GM12878 (cell line): ENCODE measurements around the gene SCMH1. TPM values are rescaled to one million over a fixed set of nuclear protein-coding genes. Genes with fewer than 3 reads are reported as not detected.

Source experiments
- ATAC-seq: fragments of 200-7000 bp; cut with Tn5 transposase; 3 replicates; pipeline ENCODE4 v1.9.1; 2020; ENCODE audit warnings: mild to moderate bottlenecking, moderate library complexity
- BruUV-seq: library from RNA; stranded (reverse); fragments of 400-500 nt; replicated peaks from 2 replicates; lab custom pipeline; 2021; lab: Mats Ljungman, UMichigan
- CTCF ChIA-PET: fragments of 300-600 bp; sonication (Branson Sonifier 250); formaldehyde crosslinking; extraction: SDS; loops from one replicate; lab custom pipeline; 2021; ENCODE audit warnings: inconsistent platforms; lab: Yijun Ruan, JAX
- POLR2A ChIA-PET: fragments of 350-600 bp; formaldehyde crosslinking; extraction: SDS; loops from one replicate; lab custom pipeline; 2021; ENCODE audit warnings: inconsistent platforms; lab: Charles Lee
- RAD21 ChIA-PET: fragments of 300-600 bp; sonication (Branson Sonifier 250); formaldehyde crosslinking; loops from one replicate; lab custom pipeline; 2023; ENCODE audit warnings: antibody characterized with exemption; ENCODE audit not compliant: unreplicated experiment; lab: Charles Lee
- SMC1A ChIA-PET: fragments of 300-600 bp; sonication (Branson Sonifier 250); formaldehyde crosslinking; loops from one replicate; lab custom pipeline; 2023; ENCODE audit not compliant: unreplicated experiment, uncharacterized antibody; lab: Charles Lee
- DNase-seq: peaks from one replicate; pipeline ENCODE4 v3.0.0-alpha.2; 2011; ENCODE audit warnings: low read depth, low spot score
- FAIRE-seq: peaks from 3 replicates; lab custom pipeline; 2011; peaks lifted over from hg19 to GRCh38; lab: Jason Lieb, UNC
- H2AFZ ChIP-seq: 2 replicates; pipeline ENCODE4 v1.6.0; 2011; ENCODE audit warnings: low read depth, low read length, control low read depth; ENCODE audit not compliant: control insufficient read depth
- H3K27ac ChIP-seq: 2 replicates; pipeline ENCODE4 v1.5.1; 2011; ENCODE audit warnings: control low read depth; ENCODE audit not compliant: control insufficient read depth, insufficient read depth
- H3K27me3 ChIP-seq, 2 experiments: replicated peaks in 1 of 2; 2 replicates each; pipeline versions ENCODE4 v1.6.0 to v1.6.1; 2011; ENCODE audit warnings: low read length in 1 of 2; ENCODE audit not compliant: control insufficient read depth in 2 of 2, insufficient read depth in 2 of 2
- H3K36me3 ChIP-seq, 2 experiments: 2 replicates each; pipeline ENCODE4 v1.5.1; 2011; ENCODE audit warnings: low read length in 1 of 2; ENCODE audit not compliant: control insufficient read depth in 2 of 2, insufficient read depth in 2 of 2
- H3K4me1 ChIP-seq: 2 replicates; pipeline ENCODE4 v1.6.1; 2011; ENCODE audit warnings: mild to moderate bottlenecking, low read length, moderate library complexity, mixed read lengths; ENCODE audit not compliant: control insufficient read depth, insufficient read depth
- H3K4me2 ChIP-seq: 2 replicates; pipeline ENCODE4 v1.6.0; 2011; ENCODE audit warnings: control low read depth; ENCODE audit not compliant: control insufficient read depth, insufficient read depth
- H3K4me3 ChIP-seq: fragments of 200-600 bp; sonication (generic); 2 replicates; pipeline ENCODE4 v1.5.1; 2016
- H3K79me2 ChIP-seq: 2 replicates; pipeline ENCODE4 v1.6.0; 2011; ENCODE audit warnings: low read length; ENCODE audit not compliant: control insufficient read depth, insufficient read depth
- H3K9ac ChIP-seq: 2 replicates; pipeline ENCODE4 v1.8.0; 2011; ENCODE audit warnings: low read length, control low read depth, mixed read lengths; ENCODE audit not compliant: control insufficient read depth, insufficient read depth
- H3K9me3 ChIP-seq: replicated peaks from 3 replicates; pipeline ENCODE4 v1.5.1; 2011; ENCODE audit warnings: mild to moderate bottlenecking, low read length; ENCODE audit not compliant: control insufficient read depth, insufficient read depth
- H4K20me1 ChIP-seq: 2 replicates; pipeline ENCODE4 v1.6.0; 2011; ENCODE audit not compliant: control insufficient read depth, insufficient read depth
- BACH1 ChIP-seq: fragments of 450-650 bp; IDR thresholded peaks from 2 replicates; pipeline ENCODE4 v1.6.1; 2017; ENCODE audit warnings: mild to moderate bottlenecking, borderline replicate concordance
- FOXM1 ChIP-seq: IDR thresholded peaks from 2 replicates; pipeline ENCODE4 v1.6.1; 2012; ENCODE audit warnings: low read depth, mild to moderate bottlenecking, inconsistent platforms, low read length, moderate library complexity
- IKZF1 ChIP-seq: fragments of 450-650 bp; conservative IDR thresholded peaks from 2 replicates; pipeline ENCODE4 v1.6.1; 2017; ENCODE audit warnings: antibody characterized with exemption, mild to moderate bottlenecking
- KLF5 ChIP-seq: fragments of 450-650 bp; IDR thresholded peaks from 2 replicates; pipeline ENCODE4 v1.6.1; 2014; ENCODE audit warnings: mild to moderate bottlenecking; ENCODE audit not compliant: partially characterized antibody
- MEF2A ChIP-seq: IDR thresholded peaks from 2 replicates; pipeline ENCODE4 v1.6.1; 2011; ENCODE audit warnings: low read depth, mild to moderate bottlenecking, low read length, moderate library complexity; ENCODE audit not compliant: insufficient read depth
- MTA3 ChIP-seq: IDR thresholded peaks from 2 replicates; pipeline ENCODE4 v1.6.1; 2012; ENCODE audit warnings: low read length, inconsistent platforms, borderline replicate concordance
- RB1 ChIP-seq: fragments of 450-650 bp; formaldehyde crosslinking; IDR thresholded peaks from 2 replicates; pipeline ENCODE4 v1.6.1; 2017; ENCODE audit warnings: mild to moderate bottlenecking, borderline replicate concordance
- RCOR1 ChIP-seq: conservative IDR thresholded peaks from 2 replicates; pipeline ENCODE4 v1.6.1; 2012; ENCODE audit warnings: low read depth, low read length, improper control_type of control experiment
- SIN3A ChIP-seq: IDR thresholded peaks from 2 replicates; pipeline ENCODE4 v1.6.1; 2012; ENCODE audit warnings: low read depth, low read length, improper control_type of control experiment
- SRF ChIP-seq, 2 experiments: IDR thresholded peaks; 2 replicates each; pipeline ENCODE4 v1.6.1; 2011; ENCODE audit warnings: low read depth in 2 of 2, low read length in 2 of 2, mild to moderate bottlenecking in 1 of 2, moderate library complexity in 1 of 2
- YBX1 ChIP-seq: fragments of 450-650 bp; IDR thresholded peaks from 2 replicates; pipeline ENCODE4 v1.6.1; 2016; ENCODE audit warnings: antibody characterized with exemption
- ZBED1 ChIP-seq: IDR thresholded peaks from 2 replicates; pipeline ENCODE4 v1.6.1; 2016; ENCODE audit warnings: borderline replicate concordance
- ZBTB33 ChIP-seq: fragments of 450-650 bp; IDR thresholded peaks from 2 replicates; pipeline ENCODE4 v1.6.1; 2017; ENCODE audit warnings: mild to moderate bottlenecking
- ZNF274 ChIP-seq: IDR thresholded peaks from one replicate; pipeline ENCODE4 v1.8.0; 2011; ENCODE audit not compliant: insufficient read length, insufficient read depth
- ZZZ3 ChIP-seq: IDR thresholded peaks from 2 replicates; pipeline ENCODE4 v1.6.1; 2011; ENCODE audit warnings: low read depth; ENCODE audit not compliant: control insufficient read depth, insufficient read length
- WGBS: methylation state at CpG from one replicate; pipeline ENCODE4 v1.1.6; 2016; ENCODE audit warnings: low lambda C conversion rate; ENCODE audit not compliant: insufficient replicate concordance, insufficient coverage; ENCODE audit errors: missing lambda C conversion rate; 5-methylcytosine and 5-hydroxymethylcytosine counted together
- in situ Hi-C: fragments of 300-500 bp; cut with MboI; formaldehyde crosslinking; loops from 9 replicates; pipeline ENCODE4 v1.14.3; 2018; ENCODE audit warnings: mixed read lengths
- intact Hi-C: fragments of 100-400 bp; cut with micrococcal nuclease; formaldehyde crosslinking; loops from one replicate; pipeline ENCODE4 v1.14.2; 2022; ENCODE audit not compliant: unreplicated experiment
- polyA plus RNA-seq, 11 experiments: library from polyadenylated mRNA; depleted of rRNA in 4 of 11; unstranded in 6 of 11; stranded (reverse) in 5 of 11; fragments of >200 nt; fragmentation: Nextera tagmentation in 4 of 11; fragmentation: Illumina TruSeq in 1 of 11; extraction: Ambion mirVana in 4 of 11; extraction: Trizol in 1 of 11; gene quantifications; 1 replicate in 1 of 11; 2 replicates in 10 of 11; pipeline versions ENCODE4 v1.2.1 to v1.2.3, GENCODE V29; 2011 to 2016; ENCODE audit warnings: inconsistent platforms in 2 of 11, missing spikeins in 2 of 11, low read depth in 1 of 11
- total RNA-seq, 4 experiments: library from RNA; depleted of rRNA in 3 of 4; stranded (reverse); fragments of >200 nt in 3 of 4; fragmentation: Illumina TruSeq in 1 of 4; extraction: Trizol in 1 of 4; gene quantifications; 2 replicates each; pipeline versions ENCODE4 v1.2.1 to v1.2.3, GENCODE V29; 2013 to 2021
- TF ChIP-seq, protein P1 (sequence below): IDR thresholded peaks from 2 replicates; pipeline ENCODE4 v1.6.1; 2012; ENCODE audit warnings: low read depth, low read length, improper control_type of control experiment

SCMH1 gene
- total and polyA plus RNA-seq, 10 of the 15 experiments (the other 5 are each of a cell fraction or from before 2014, with no cell fraction given): 7.5 to 44.1 (median 27.8) TPM

DNA sequence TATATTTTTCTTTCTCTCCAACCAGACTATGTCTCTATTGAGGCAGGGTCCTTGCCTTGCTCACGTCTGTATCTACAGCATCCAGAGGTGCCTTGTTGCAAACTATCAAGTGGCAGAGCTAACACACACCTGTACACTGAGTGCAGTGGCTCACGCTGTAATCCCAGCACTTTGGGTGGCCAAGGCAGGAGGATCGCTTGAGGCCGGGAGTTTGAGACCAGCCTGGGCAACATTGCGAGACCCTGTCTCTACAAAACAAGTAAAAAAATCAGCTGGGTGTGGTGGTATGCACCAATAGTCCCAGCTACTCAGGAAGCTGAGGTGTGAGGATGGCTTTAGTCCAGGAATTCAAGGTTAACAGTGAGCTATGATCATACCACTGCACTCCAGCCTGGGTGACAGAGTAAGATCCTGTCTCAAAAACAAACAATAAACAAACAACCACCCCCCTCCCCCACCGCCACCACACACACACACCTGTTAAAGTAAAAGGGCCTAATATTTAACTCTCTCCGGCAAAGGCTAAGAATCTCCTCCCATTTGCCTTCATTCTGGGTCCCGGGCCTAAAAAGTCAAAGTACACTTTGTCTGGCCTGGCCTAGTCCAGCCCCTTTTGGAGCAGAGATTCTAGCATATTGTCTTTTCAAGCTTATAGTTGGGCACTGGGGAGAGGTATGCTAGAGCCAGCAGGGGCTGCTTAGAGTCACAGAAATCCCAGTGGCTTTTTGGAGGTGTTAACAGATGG lies 211.1 kb downstream of the SCMH1 start (continued):
- TF ChIP-seq ZBTB33: no peak
- TF ChIP-seq IKZF1: no peak
- TF ChIP-seq ZBED1: no peak
- TF ChIP-seq, all 136 proteins: peak for 0

- H3K9me3 ChIP-seq: no peaks in the 10 kb centered on the region
- no peak overlapping the region for H3K9ac ChIP-seq
- FAIRE-seq (no peak), DNase-seq (no peak), ATAC-seq (no peak)
- in situ Hi-C loops (no loop called here), intact Hi-C loops (no loop called here)
- H2AFZ ChIP-seq: no peak overlapping the region
- RAD21 ChIA-PET: no interaction called here
- POLR2A ChIA-PET: no interaction called here
- WGBS: 93% methylated on average over 10 of the region's 10 CpGs
- no peaks in the 10 kb centered on the region for H3K27me3 ChIP-seq
- BruUV-seq: no TSS peak
- SMC1A ChIA-PET: interaction anchor here (2.5 kb wide), 1 partner anchor 10 kb away, joined by 7 read pairs; no protein-coding TSS in a partner anchor
- no peaks in the 10 kb centered on the region for H3K79me2 ChIP-seq
- peaks cover 5 to 16% of the 10 kb centered on the region in 2 experiments for H3K36me3 ChIP-seq
- no peak overlapping the region for H3K4me3 ChIP-seq
- CTCF ChIA-PET: no interaction called here
- no peaks in the 10 kb centered on the region for H3K4me1 ChIP-seq
- H3K27ac ChIP-seq: no peak overlapping the region
- H4K20me1 ChIP-seq: no peaks in the 10 kb centered on the region
- no peak overlapping the region for H3K4me2 ChIP-seq
- no peak for TF ChIP-seq RB1
- no peak for TF ChIP-seq MTA3
- no peak for TF ChIP-seq SRF (IDR thresholded peaks at IDR 0.05; ENCODE audit: low read depth in 2 of 2, low read length in 2 of 2)
- TF ChIP-seq SIN3A: no peak
- TF ChIP-seq ZZZ3: no peak
- no peak for TF ChIP-seq KLF5
- no peak for TF ChIP-seq ZNF274
- no peak for TF ChIP-seq MEF2A
- TF ChIP-seq RCOR1: no peak
- TF ChIP-seq YBX1: no peak
- no peak for TF ChIP-seq FOXM1
- TF ChIP-seq, protein P1, sequence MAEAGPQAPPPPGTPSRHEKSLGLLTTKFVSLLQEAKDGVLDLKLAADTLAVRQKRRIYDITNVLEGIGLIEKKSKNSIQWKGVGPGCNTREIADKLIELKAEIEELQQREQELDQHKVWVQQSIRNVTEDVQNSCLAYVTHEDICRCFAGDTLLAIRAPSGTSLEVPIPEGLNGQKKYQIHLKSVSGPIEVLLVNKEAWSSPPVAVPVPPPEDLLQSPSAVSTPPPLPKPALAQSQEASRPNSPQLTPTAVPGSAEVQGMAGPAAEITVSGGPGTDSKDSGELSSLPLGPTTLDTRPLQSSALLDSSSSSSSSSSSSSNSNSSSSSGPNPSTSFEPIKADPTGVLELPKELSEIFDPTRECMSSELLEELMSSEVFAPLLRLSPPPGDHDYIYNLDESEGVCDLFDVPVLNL: no peak
- no peak for TF ChIP-seq BACH1
Observed at GRCh38 chr1:41028034-41028642, 214.0 kb downstream of the SCMH1 start.
